K562 (cell line): Measurements from ENCODE around the gene HPS5. TPM values are rescaled to one million over a fixed set of nuclear protein-coding genes. Genes with fewer than 3 reads are reported as not detected.

Experiments
- ARID4B ChIP-seq: sonication (generic); formaldehyde crosslinking; IDR thresholded peaks from 2 replicates; pipeline ENCODE4 v1.8.0; 2022; ENCODE audit warnings: mild to moderate bottlenecking, missing genetic modification reagents
- BRCA1 ChIP-seq, 2 experiments: fragments of 450-650 bp in 1 of 2; sonication (generic) in 1 of 2; formaldehyde crosslinking in 1 of 2; IDR thresholded peaks; 2 replicates each; pipeline versions ENCODE4 v1.5.0 to v1.6.1; 2017 to 2020; ENCODE audit warnings: mild to moderate bottlenecking in 1 of 2, missing genetic modification reagents in 1 of 2
- CBX1 ChIP-seq: sonication (generic); IDR thresholded peaks from 2 replicates; pipeline ENCODE4 v1.6.1; 2016; ENCODE audit warnings: antibody characterized with exemption, low read depth, mild to moderate bottlenecking
- DNMT1 ChIP-seq: fragments of 450-650 bp; IDR thresholded peaks from 2 replicates; pipeline ENCODE4 v1.6.1; 2016; ENCODE audit warnings: antibody characterized with exemption, mild to moderate bottlenecking
- EHMT2 ChIP-seq: fragments of 450-650 bp; IDR thresholded peaks from 2 replicates; pipeline ENCODE4 v1.6.1; 2018; ENCODE audit warnings: antibody characterized with exemption
- GATAD2A ChIP-seq: fragments of 450-650 bp; IDR thresholded peaks from 2 replicates; pipeline ENCODE4 v1.6.1; 2017
- HDGF ChIP-seq: fragments of 450-650 bp; IDR thresholded peaks from 2 replicates; pipeline ENCODE4 v1.6.1; 2016
- KLF10 ChIP-seq: fragments of 250-450 bp; sonication (Bioruptor Pico); IDR thresholded peaks from 2 replicates; pipeline ENCODE4 v1.6.1; 2021; ENCODE audit warnings: matching md5 sums
- MAFG ChIP-seq: fragments of 450-650 bp; conservative IDR thresholded peaks from 2 replicates; pipeline ENCODE4 v1.6.1; 2016; ENCODE audit warnings: missing genetic modification characterization, missing compliant biosample characterization
- MED1 ChIP-seq: sonication (generic); formaldehyde crosslinking; IDR thresholded peaks from 2 replicates; pipeline ENCODE4 v1.8.1; 2023; ENCODE audit warnings: missing genetic modification reagents, borderline replicate concordance
- PML ChIP-seq: IDR thresholded peaks from 2 replicates; pipeline ENCODE4 v1.6.1; 2012; ENCODE audit warnings: low read length, inconsistent platforms
- TGIF2 ChIP-seq: sonication (generic); formaldehyde crosslinking; IDR thresholded peaks from 2 replicates; pipeline ENCODE4 v1.8.1; 2022; ENCODE audit warnings: mild to moderate bottlenecking, missing genetic modification reagents, moderate library complexity
- THRA ChIP-seq: fragments of 450-650 bp; IDR thresholded peaks from 2 replicates; pipeline ENCODE4 v1.6.1; 2017; ENCODE audit warnings: mild to moderate bottlenecking, moderate library complexity
- TSC22D4 ChIP-seq: fragments of 450-650 bp; IDR thresholded peaks from 2 replicates; pipeline ENCODE4 v1.6.1; 2016; ENCODE audit warnings: missing genetic modification characterization, missing biosample characterization, control low read depth
- ZNF133 ChIP-seq: fragments of 250-450 bp; sonication (Bioruptor Pico); IDR thresholded peaks from 2 replicates; pipeline ENCODE4 v1.4.0; 2020; ENCODE audit warnings: mild to moderate bottlenecking
- ZNF232 ChIP-seq: sonication (generic); formaldehyde crosslinking; IDR thresholded peaks from 2 replicates; pipeline ENCODE4 v1.8.0; 2022; ENCODE audit warnings: mild to moderate bottlenecking, missing genetic modification reagents
- ZNF436 ChIP-seq: fragments of 250-450, 450-650 bp; sonication (Bioruptor Pico); formaldehyde crosslinking; IDR thresholded peaks from 2 replicates; pipeline ENCODE4 v1.7.0; 2020; ENCODE audit warnings: mild to moderate bottlenecking
- ZNF449 ChIP-seq: fragments of 250-450 bp; sonication (Bioruptor Pico); IDR thresholded peaks from 2 replicates; pipeline ENCODE4 v1.8.0; 2022; ENCODE audit warnings: moderate library complexity, mild to moderate bottlenecking, inconsistent platforms
- ZNF589 ChIP-seq: fragments of 200-800 bp; sonication (Bioruptor generic); IDR thresholded peaks from 2 replicates; pipeline ENCODE4 v1.6.1; 2016; ENCODE audit warnings: low read depth, missing genetic modification characterization, missing compliant biosample characterization
- ZNF77 ChIP-seq: fragments of 250-450 bp; sonication (Bioruptor Pico); IDR thresholded peaks from 2 replicates; pipeline ENCODE4 v1.5.0; 2020
- polyA plus RNA-seq, 8 experiments: library from polyadenylated mRNA; depleted of rRNA in 4 of 8; stranded (reverse) in 5 of 8; unstranded in 3 of 8; fragments of >200 nt; fragmentation: Nextera tagmentation in 2 of 8; fragmentation: Illumina TruSeq in 1 of 8; extraction: Ambion mirVana in 2 of 8; extraction: Trizol in 1 of 8; gene quantifications; 2 replicates each; pipeline versions ENCODE4 v1.2.1 to v1.2.3, GENCODE V29; 2011 to 2014; ENCODE audit warnings: inconsistent platforms in 1 of 8, missing spikeins in 1 of 8
- total RNA-seq, 7 experiments: library from RNA; depleted of rRNA in 6 of 7; stranded (reverse); fragments of >200 nt in 6 of 7; fragmentation: Illumina TruSeq in 2 of 7; extraction: Trizol in 2 of 7; gene quantifications; 2 replicates each; pipeline versions ENCODE4 v1.2.1 to v1.2.3, GENCODE V29; 2011 to 2021; ENCODE audit warnings: low replicate concordance in 1 of 7

HPS5 gene
- total and polyA plus RNA-seq, 9 of the 15 experiments (the other 6 are each of a cell fraction or from before 2014, with no cell fraction given), result 12.2 to 28.1 (median 16.8) TPM

- TF ChIP-seq ZNF449, result no peak
- TF ChIP-seq EHMT2, result peak; percentile 77
- no peak for TF ChIP-seq TSC22D4 (tag)
- no peak for TF ChIP-seq TGIF2 (CRISPR knock-in tag)
- no peak for TF ChIP-seq THRA
- no peak for TF ChIP-seq KLF10 (CRISPR knock-in tag)
- no peak for TF ChIP-seq MED1
- no peak for TF ChIP-seq BRCA1 (IDR thresholded peaks at IDR 0.05)
- TF ChIP-seq BRCA1 (CRISPR knock-in tag; IDR thresholded peaks at IDR 0.05), result no peak
- no peak for TF ChIP-seq DNMT1
- TF ChIP-seq HDGF, result no peak
- peak; percentile 98 for TF ChIP-seq MAFG
- TF ChIP-seq CBX1, result no peak
- TF ChIP-seq ZNF436 (CRISPR knock-in tag), result no peak
- TF ChIP-seq ZNF232 (CRISPR knock-in tag), result no peak
- TF ChIP-seq GATAD2A, result no peak
- TF ChIP-seq ARID4B (CRISPR knock-in tag), result no peak
- no peak for TF ChIP-seq ZNF133 (CRISPR knock-in tag)
- TF ChIP-seq PML, result no peak
- no peak for TF ChIP-seq ZNF77
- TF ChIP-seq ZNF589, result no peak
Measured at GRCh38 chr11:18329196-18329870, 7.4 kb upstream of the HPS5 start (continued).
